ENCODE measurements around the gene PRAMEF1.

PRAMEF1 gene

GRCh38 chr1:12775443-12775842, 15.8 kb upstream of the PRAMEF1 start:
- Histone ChIP-seq H3K4me1 (ENCODE audit: control insufficient read depth, insufficient read depth, low read length) (no peaks in the 10 kb centered on the region), H3K9me3 (ENCODE audit: control insufficient read depth, insufficient read depth, low read depth, low read length) (no peaks in the 10 kb centered on the region), H3K36me3 (ENCODE audit: control insufficient read depth in 2 of 2, insufficient read depth in 1 of 2, low read length in 2 of 2) (no peaks in the 10 kb centered on the region), H3K4me3 (ENCODE audit: low read depth, low read length) (no peak overlapping the region), H3K27ac (ENCODE audit: extremely low read depth, low read depth, low read length) (no peak overlapping the region)
- POLR2A ChIA-PET: no interaction called here
- CTCF ChIA-PET: no interaction called here
- no peak for TF ChIP-seq ZNF585B (tag by site-specific recombination; IDR thresholded peaks at IDR 0.05)
- no peak for TF ChIP-seq PRDM4 (tag by site-specific recombination; IDR thresholded peaks at IDR 0.05)
- no peak for TF ChIP-seq ZBTB49 (tag by site-specific recombination; IDR thresholded peaks at IDR 0.05; ENCODE audit: low read depth)
- no peak for TF ChIP-seq ZNF843 (tag by site-specific recombination; IDR thresholded peaks at IDR 0.05)
- no peak for TF ChIP-seq ZNF660 (tag by site-specific recombination; IDR thresholded peaks at IDR 0.05)
- no peak for TF ChIP-seq ZNF155 (tag by site-specific recombination; IDR thresholded peaks at IDR 0.05)

- Histone ChIP-seq H3K27ac (ENCODE audit: extremely low read depth, low read depth, low read length) (no peak overlapping the region), H3K4me1 (ENCODE audit: control insufficient read depth, insufficient read depth, low read length) (no peaks in the 10 kb centered on the region), H3K36me3 (ENCODE audit: control insufficient read depth in 2 of 2, insufficient read depth in 1 of 2, low read length in 2 of 2) (no peaks in the 10 kb centered on the region), H3K4me3 (ENCODE audit: low read depth, low read length) (no peak overlapping the region), H3K9me3 (ENCODE audit: control insufficient read depth, insufficient read depth, low read depth, low read length) (no peaks in the 10 kb centered on the region)
- CTCF ChIA-PET: no interaction called here
- TF ChIP-seq ZNF239 (tag by site-specific recombination; IDR thresholded peaks at IDR 0.05): no peak
- no peak for TF ChIP-seq BCL6B (tag by site-specific recombination; IDR thresholded peaks at IDR 0.05)
- TF ChIP-seq ZNF341 (tag by site-specific recombination; IDR thresholded peaks at IDR 0.05; ENCODE audit: low read depth): no peak
- no peak for TF ChIP-seq ZNF426 (tag by site-specific recombination; IDR thresholded peaks at IDR 0.05)
- no peak for TF ChIP-seq KLF1 (tag by site-specific recombination; IDR thresholded peaks at IDR 0.05)
- no peak for TF ChIP-seq ZNF677 (tag by site-specific recombination; IDR thresholded peaks at IDR 0.05)
- no peak for TF ChIP-seq HOXD13 (CRISPR knock-in tag; IDR thresholded peaks at IDR 0.05; ENCODE audit: borderline replicate concordance)
- no peak for TF ChIP-seq ZNF274 (IDR thresholded peaks at IDR 0.05; ENCODE audit: low read length)
- TF ChIP-seq ZNF274 (tag by site-specific recombination; IDR thresholded peaks at IDR 0.05; ENCODE audit: borderline replicate concordance): no peak
- TF ChIP-seq ZNF600 (tag by site-specific recombination; IDR thresholded peaks at IDR 0.05): no peak
- no peak for TF ChIP-seq GFI1B (tag by site-specific recombination; IDR thresholded peaks at IDR 0.05)
- TF ChIP-seq WT1 (tag by site-specific recombination; IDR thresholded peaks at IDR 0.05): no peak
- TF ChIP-seq ZBTB1 (tag by site-specific recombination; IDR thresholded peaks at IDR 0.05): no peak
- no peak for TF ChIP-seq ZSCAN5A (tag by site-specific recombination; IDR thresholded peaks at IDR 0.05)
- TF ChIP-seq ZNF175 (tag by site-specific recombination; IDR thresholded peaks at IDR 0.05): no peak
- no peak for TF ChIP-seq ZNF664 (tag by site-specific recombination; IDR thresholded peaks at IDR 0.05)
- no peak for TF ChIP-seq ZFP69B (tag by site-specific recombination; IDR thresholded peaks at IDR 0.05)
- POLR2A ChIA-PET: no interaction called here
Observed at GRCh38 chr1:12776801-12777557, 14.2 kb upstream of the PRAMEF1 start.
